Forelimb muscle (tissue), 1 donor: ENCODE measurements around the gene ADH6. TPM values are rescaled to one million over a fixed set of nuclear protein-coding genes. Genes with fewer than 3 reads are reported as not detected.
"Not testable (repeated sequence)": the region's sequence is repeated elsewhere in the genome, so short reads cannot be mapped to it uniquely, and the experiment has no call there.

ENCODE experiments used
- DNase-seq: peaks from one replicate; pipeline ENCODE4 v3.0.0-alpha.2; 2013; ENCODE audit warnings: low read depth
- polyA plus RNA-seq: library from polyadenylated mRNA; unstranded; fragments of 120-200 nt; gene quantifications from one replicate; pipeline ENCODE4 v1.2.1, GENCODE V29; 2013; ENCODE audit not compliant: insufficient read length

Gene ADH6
- 0.80 TPM for polyA plus RNA-seq

- no peak for DNase-seq
Measured at GRCh38 chr4:99219072-99219471, at the start of gene ADH6. TSS of gene ADH6 (minus strand) at chr4:99219246. CDS start at chr4:99219152, 94 bp downstream.

GRCh38 chr4:99264927-99265326 lies 45.9 kb upstream of the ADH6 start:
- no peak for DNase-seq

- no peak for DNase-seq
Measured at GRCh38 chr4:99252746-99253145, 33.7 kb upstream of the ADH6 start.

- no peak for DNase-seq
Measured at GRCh38 chr4:99248714-99249113, 29.7 kb upstream of the ADH6 start.

- no peak for DNase-seq
Measured at GRCh38 chr4:99235955-99236354, 16.9 kb upstream of the ADH6 start.

GRCh38 chr4:99234331-99235010 lies 15.4 kb upstream of the ADH6 start:
- no peak for DNase-seq

GRCh38 chr4:99233397-99233796 lies 14.4 kb upstream of the ADH6 start:
- DNase-seq, result not testable (repeated sequence)

- DNase-seq, result not testable (repeated sequence)
Measured at GRCh38 chr4:99228706-99229105, 9.7 kb upstream of the ADH6 start.

GRCh38 chr4:99227646-99228045 lies 8.6 kb upstream of the ADH6 start:
- DNase-seq, result not testable (repeated sequence)

- no peak for DNase-seq
Measured at GRCh38 chr4:99221980-99222379, 2.9 kb upstream of the ADH6 start.

GRCh38 chr4:99219479-99219878 lies 433 bp upstream of the ADH6 start:
- no peak for DNase-seq

- peak; percentile 39 for DNase-seq
Measured at GRCh38 chr4:99215521-99215920, 3.5 kb downstream of the ADH6 start.

GRCh38 chr4:99210789-99211188 lies 8.3 kb downstream of the ADH6 start:
- no peak for DNase-seq

GRCh38 chr4:99209671-99210070 lies 9.4 kb downstream of the ADH6 start:
- DNase-seq, result no peak

GRCh38 chr4:99208719-99209075 lies 10.3 kb downstream of the ADH6 start:
- no peak for DNase-seq

GRCh38 chr4:99207911-99208718 lies 10.9 kb downstream of the ADH6 start:
- no peak for DNase-seq

- no peak for DNase-seq
Measured at GRCh38 chr4:99207069-99207743, 11.8 kb downstream of the ADH6 start.

GRCh38 chr4:99205153-99205979 lies 13.7 kb downstream of the ADH6 start:
- peak; percentile 72 for DNase-seq

- DNase-seq, result no peak
Measured at GRCh38 chr4:99202536-99202935, 16.5 kb downstream of the ADH6 start.

- DNase-seq, result no peak
Measured at GRCh38 chr4:99202094-99202493, 17.0 kb downstream of the ADH6 start.

GRCh38 chr4:99201690-99202089 lies 17.4 kb downstream of the ADH6 start:
- DNase-seq, result no peak

GRCh38 chr4:99200138-99200537 lies 18.9 kb downstream of the ADH6 start:
- no peak for DNase-seq
